Measurements from ENCODE around the gene RPS28.
A peak's percentile ranks its signal among the peaks of the same experiment; 100 is the strongest.
"Not testable (repeated sequence)": the region's sequence is repeated elsewhere in the genome, so short reads cannot be mapped to it uniquely, and the experiment has no call there.

The RPS28 gene

GRCh38 chr19:8311461-8312260 is 9.6 kb upstream of the RPS28 start:
- 0 out of 2 replicates have a peak overlapping the region, but pooled peaks have one; percentile 12 for H3K4me3 ChIP-seq (ENCODE audit: low read depth, low read length)
- peak; percentile 63 for DNase-seq (ENCODE audit: low read depth)
- TF ChIP-seq CTCF (IDR thresholded peaks at IDR 0.05; ENCODE audit: control insufficient read depth, extremely low read depth, insufficient read depth): no peak

GRCh38 chr19:8314981-8315640 is 6.2 kb upstream of the RPS28 start:
- not testable (repeated sequence) for H3K4me3 ChIP-seq (ENCODE audit: low read depth, low read length); DNase-seq (ENCODE audit: low read depth)

- H3K4me3 ChIP-seq (ENCODE audit: low read depth, low read length): no peak overlapping the region
- no peak for TF ChIP-seq CTCF (IDR thresholded peaks at IDR 0.05; ENCODE audit: control insufficient read depth, extremely low read depth, insufficient read depth)
- DNase-seq (ENCODE audit: low read depth): no peak
These were observed 4.8 kb upstream of the RPS28 start for GRCh38 chr19:8316351-8317125.

GRCh38 chr19:8318835-8319234 is 2.5 kb upstream of the RPS28 start:
- DNase-seq (ENCODE audit: low read depth); H3K4me3 ChIP-seq (ENCODE audit: low read depth, low read length): not testable (repeated sequence)

GRCh38 chr19:8319807-8320520 is 1.3 kb upstream of the RPS28 start:
- no peak for DNase-seq (ENCODE audit: low read depth)
- H3K4me3 ChIP-seq (ENCODE audit: low read depth, low read length): peak overlapping the region; percentile 94
- no peak for TF ChIP-seq CTCF (IDR thresholded peaks at IDR 0.05; ENCODE audit: control insufficient read depth, extremely low read depth, insufficient read depth)

- peak overlapping the region; percentile 94 for H3K4me3 ChIP-seq (ENCODE audit: low read depth, low read length)
- DNase-seq (ENCODE audit: low read depth): no peak
- TF ChIP-seq CTCF (IDR thresholded peaks at IDR 0.05; ENCODE audit: control insufficient read depth, extremely low read depth, insufficient read depth): no peak
These were observed 681 bp upstream of the RPS28 start for GRCh38 chr19:8320564-8321066.

GRCh38 chr19:8321986-8322637 is 816 bp downstream of the RPS28 start:
- DNase-seq (ENCODE audit: low read depth): no peak
- H3K4me3 ChIP-seq (ENCODE audit: low read depth, low read length): peak overlapping the region; percentile 94
- no peak for TF ChIP-seq CTCF (IDR thresholded peaks at IDR 0.05; ENCODE audit: control insufficient read depth, extremely low read depth, insufficient read depth)
